HepG2 (cell line): ENCODE results near the gene RGS19. TPM values are rescaled to one million over a fixed set of nuclear protein-coding genes. Genes with fewer than 3 reads are reported as not detected.

Source experiments
- CHD2 ChIP-seq: IDR thresholded peaks from 2 replicates; pipeline ENCODE4 v1.6.1; 2011; ENCODE audit warnings: low read depth, low read length, improper control_type of control experiment
- HOXA3 ChIP-seq: sonication (generic); formaldehyde crosslinking; IDR thresholded peaks from 2 replicates; pipeline ENCODE4 v1.5.0; 2020; ENCODE audit warnings: missing genetic modification reagents
- MAFG ChIP-seq: sonication (generic); formaldehyde crosslinking; IDR thresholded peaks from 2 replicates; pipeline ENCODE4 v1.5.1; 2020; ENCODE audit warnings: mild to moderate bottlenecking, missing genetic modification reagents
- PHF20 ChIP-seq: sonication (generic); formaldehyde crosslinking; IDR thresholded peaks from 2 replicates; pipeline ENCODE4 v1.5.0; 2020; ENCODE audit warnings: mild to moderate bottlenecking, missing genetic modification reagents
- TAF1 ChIP-seq: sonication (generic); formaldehyde crosslinking; IDR thresholded peaks from 2 replicates; pipeline ENCODE4 v1.4.0; 2020; ENCODE audit warnings: missing genetic modification reagents
- U2AF2 ChIP-seq: fragments of 200-400 bp; formaldehyde crosslinking; IDR thresholded peaks from 2 replicates; pipeline ENCODE4 v1.6.1; 2017; ENCODE audit warnings: low read depth, mild to moderate bottlenecking, low read length
- ZBTB21 ChIP-seq: sonication (generic); formaldehyde crosslinking; IDR thresholded peaks from 2 replicates; pipeline ENCODE4 v1.4.0; 2020; ENCODE audit warnings: missing genetic modification reagents
- ZFP41 ChIP-seq: sonication (generic); formaldehyde crosslinking; IDR thresholded peaks from 2 replicates; pipeline ENCODE4 v1.4.0; 2020; ENCODE audit warnings: mild to moderate bottlenecking, missing genetic modification reagents, borderline replicate concordance
- ZNF263 ChIP-seq: sonication (generic); formaldehyde crosslinking; IDR thresholded peaks from 2 replicates; pipeline ENCODE4 v1.4.0; 2020; ENCODE audit warnings: missing genetic modification reagents
- ZNF652 ChIP-seq: IDR thresholded peaks from 2 replicates; pipeline ENCODE4 v1.6.1; 2016; ENCODE audit warnings: low read depth, borderline replicate concordance
- ZSCAN25 ChIP-seq: sonication (generic); formaldehyde crosslinking; IDR thresholded peaks from 2 replicates; pipeline ENCODE4 v1.8.0; 2022; ENCODE audit warnings: mild to moderate bottlenecking, missing genetic modification reagents
- polyA plus RNA-seq, 8 experiments: library from polyadenylated mRNA; depleted of rRNA in 3 of 8; stranded (reverse) in 7 of 8; unstranded in 1 of 8; fragments of >200 nt; fragmentation: Illumina TruSeq in 4 of 8; extraction: Trizol in 4 of 8; gene quantifications; 2 replicates each; pipeline versions ENCODE4 v1.2.1 to v1.2.3, GENCODE V29; 2011 to 2016; ENCODE audit warnings: low read depth in 4 of 8, missing spikeins in 1 of 8, mixed read lengths in 1 of 8; ENCODE audit not compliant: insufficient read depth in 1 of 8
- total RNA-seq, 5 experiments: library from RNA; depleted of rRNA; stranded (reverse); fragments of >200 nt; fragmentation: Illumina TruSeq; extraction: Trizol; gene quantifications; 2 replicates each; pipeline ENCODE4 v1.2.3, GENCODE V29; 2016; ENCODE audit warnings: low read depth in 1 of 5
- TF ChIP-seq, protein P1 (sequence below): sonication (generic); formaldehyde crosslinking; IDR thresholded peaks from 2 replicates; pipeline ENCODE4 v1.4.0; 2020; ENCODE audit warnings: mild to moderate bottlenecking, missing genetic modification reagents
- TF ChIP-seq, protein P2 (sequence below): IDR thresholded peaks from 2 replicates; pipeline ENCODE4 v1.6.1; 2016; ENCODE audit warnings: low read depth, missing genetic modification reagents, missing compliant biosample characterization
- TF ChIP-seq, protein P3 (sequence below): sonication (generic); formaldehyde crosslinking; IDR thresholded peaks from 2 replicates; pipeline ENCODE4 v1.4.0; 2020; ENCODE audit warnings: missing genetic modification reagents
- TF ChIP-seq, protein P4 (sequence below): sonication (generic); formaldehyde crosslinking; IDR thresholded peaks from 2 replicates; pipeline ENCODE4 v1.5.1; 2020; ENCODE audit warnings: mild to moderate bottlenecking, missing genetic modification reagents, moderate library complexity

RGS19 gene
- total and polyA plus RNA-seq, 2 of the 13 experiments (the other 11 are each of a cell fraction or from before 2014, with no cell fraction given), result 10.7 to 11.9 TPM

DNA sequence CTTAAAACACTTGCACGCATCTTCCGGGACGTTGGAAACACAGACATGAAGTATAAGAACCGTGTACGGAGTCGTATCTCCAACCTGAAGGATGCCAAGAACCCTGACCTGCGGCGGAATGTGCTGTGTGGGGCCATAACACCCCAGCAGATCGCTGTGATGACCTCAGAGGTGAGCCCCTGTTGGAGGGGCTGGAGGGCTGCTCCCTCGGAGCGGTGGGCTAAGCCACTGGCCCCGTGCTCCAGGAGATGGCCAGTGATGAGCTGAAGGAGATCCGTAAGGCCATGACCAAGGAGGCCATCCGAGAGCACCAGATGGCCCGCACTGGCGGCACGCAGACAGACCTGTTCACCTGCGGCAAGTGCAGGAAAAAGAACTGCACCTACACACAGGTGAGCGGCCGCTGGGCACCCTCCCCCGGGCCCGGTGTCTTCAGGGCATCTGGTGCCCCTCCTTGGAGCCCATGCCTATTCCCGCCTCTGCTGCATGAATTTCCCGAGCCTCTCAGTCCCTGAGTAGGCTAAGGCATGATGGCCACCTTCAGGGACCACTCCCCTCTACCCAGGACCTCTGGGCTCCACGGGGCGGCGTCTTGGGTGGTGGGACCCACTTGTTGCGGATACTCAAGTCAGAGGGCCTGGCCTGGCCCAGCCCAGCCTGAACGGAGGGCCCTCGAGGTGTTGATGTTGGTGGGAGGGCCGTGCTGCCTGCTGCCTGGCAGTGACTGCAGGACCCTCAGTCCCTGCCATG, 8.9 kb downstream of the RGS19 start (continued):
- TF ChIP-seq CHD2 (peak; percentile 35; the same call in 1 of the 2 replicates), ZNF263 (CRISPR knock-in tag) (no peak), ZNF652 (CRISPR knock-in tag) (no peak), ZSCAN25 (no peak), ZFP41 (no peak), HOXA3 (CRISPR knock-in tag) (no peak), PHF20 (CRISPR knock-in tag) (0 out of 2 replicates have a peak, but pooled peaks have one; percentile 36), TAF1 (CRISPR knock-in tag) (0 out of 2 replicates have a peak, but pooled peaks have one; percentile 2), MAFG (CRISPR knock-in tag) (no peak), ZBTB21 (0 out of 2 replicates have a peak, but pooled peaks have one; percentile 6), U2AF2 (no peak)
- TF ChIP-seq, protein P1, sequence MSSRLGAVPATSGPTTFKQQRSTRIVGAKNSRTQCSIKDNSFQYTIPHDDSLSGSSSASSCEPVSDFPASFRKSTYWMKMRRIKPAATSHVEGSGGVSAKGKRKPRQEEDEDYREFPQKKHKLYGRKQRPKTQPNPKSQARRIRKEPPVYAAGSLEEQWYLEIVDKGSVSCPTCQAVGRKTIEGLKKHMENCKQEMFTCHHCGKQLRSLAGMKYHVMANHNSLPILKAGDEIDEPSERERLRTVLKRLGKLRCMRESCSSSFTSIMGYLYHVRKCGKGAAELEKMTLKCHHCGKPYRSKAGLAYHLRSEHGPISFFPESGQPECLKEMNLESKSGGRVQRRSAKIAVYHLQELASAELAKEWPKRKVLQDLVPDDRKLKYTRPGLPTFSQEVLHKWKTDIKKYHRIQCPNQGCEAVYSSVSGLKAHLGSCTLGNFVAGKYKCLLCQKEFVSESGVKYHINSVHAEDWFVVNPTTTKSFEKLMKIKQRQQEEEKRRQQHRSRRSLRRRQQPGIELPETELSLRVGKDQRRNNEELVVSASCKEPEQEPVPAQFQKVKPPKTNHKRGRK (CRISPR knock-in tag), result no peak
- TF ChIP-seq, protein P2, sequence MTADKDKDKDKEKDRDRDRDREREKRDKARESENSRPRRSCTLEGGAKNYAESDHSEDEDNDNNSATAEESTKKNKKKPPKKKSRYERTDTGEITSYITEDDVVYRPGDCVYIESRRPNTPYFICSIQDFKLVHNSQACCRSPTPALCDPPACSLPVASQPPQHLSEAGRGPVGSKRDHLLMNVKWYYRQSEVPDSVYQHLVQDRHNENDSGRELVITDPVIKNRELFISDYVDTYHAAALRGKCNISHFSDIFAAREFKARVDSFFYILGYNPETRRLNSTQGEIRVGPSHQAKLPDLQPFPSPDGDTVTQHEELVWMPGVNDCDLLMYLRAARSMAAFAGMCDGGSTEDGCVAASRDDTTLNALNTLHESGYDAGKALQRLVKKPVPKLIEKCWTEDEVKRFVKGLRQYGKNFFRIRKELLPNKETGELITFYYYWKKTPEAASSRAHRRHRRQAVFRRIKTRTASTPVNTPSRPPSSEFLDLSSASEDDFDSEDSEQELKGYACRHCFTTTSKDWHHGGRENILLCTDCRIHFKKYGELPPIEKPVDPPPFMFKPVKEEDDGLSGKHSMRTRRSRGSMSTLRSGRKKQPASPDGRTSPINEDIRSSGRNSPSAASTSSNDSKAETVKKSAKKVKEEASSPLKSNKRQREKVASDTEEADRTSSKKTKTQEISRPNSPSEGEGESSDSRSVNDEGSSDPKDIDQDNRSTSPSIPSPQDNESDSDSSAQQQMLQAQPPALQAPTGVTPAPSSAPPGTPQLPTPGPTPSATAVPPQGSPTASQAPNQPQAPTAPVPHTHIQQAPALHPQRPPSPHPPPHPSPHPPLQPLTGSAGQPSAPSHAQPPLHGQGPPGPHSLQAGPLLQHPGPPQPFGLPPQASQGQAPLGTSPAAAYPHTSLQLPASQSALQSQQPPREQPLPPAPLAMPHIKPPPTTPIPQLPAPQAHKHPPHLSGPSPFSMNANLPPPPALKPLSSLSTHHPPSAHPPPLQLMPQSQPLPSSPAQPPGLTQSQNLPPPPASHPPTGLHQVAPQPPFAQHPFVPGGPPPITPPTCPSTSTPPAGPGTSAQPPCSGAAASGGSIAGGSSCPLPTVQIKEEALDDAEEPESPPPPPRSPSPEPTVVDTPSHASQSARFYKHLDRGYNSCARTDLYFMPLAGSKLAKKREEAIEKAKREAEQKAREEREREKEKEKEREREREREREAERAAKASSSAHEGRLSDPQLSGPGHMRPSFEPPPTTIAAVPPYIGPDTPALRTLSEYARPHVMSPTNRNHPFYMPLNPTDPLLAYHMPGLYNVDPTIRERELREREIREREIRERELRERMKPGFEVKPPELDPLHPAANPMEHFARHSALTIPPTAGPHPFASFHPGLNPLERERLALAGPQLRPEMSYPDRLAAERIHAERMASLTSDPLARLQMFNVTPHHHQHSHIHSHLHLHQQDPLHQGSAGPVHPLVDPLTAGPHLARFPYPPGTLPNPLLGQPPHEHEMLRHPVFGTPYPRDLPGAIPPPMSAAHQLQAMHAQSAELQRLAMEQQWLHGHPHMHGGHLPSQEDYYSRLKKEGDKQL (CRISPR knock-in tag), result no peak
- TF ChIP-seq, protein P3, sequence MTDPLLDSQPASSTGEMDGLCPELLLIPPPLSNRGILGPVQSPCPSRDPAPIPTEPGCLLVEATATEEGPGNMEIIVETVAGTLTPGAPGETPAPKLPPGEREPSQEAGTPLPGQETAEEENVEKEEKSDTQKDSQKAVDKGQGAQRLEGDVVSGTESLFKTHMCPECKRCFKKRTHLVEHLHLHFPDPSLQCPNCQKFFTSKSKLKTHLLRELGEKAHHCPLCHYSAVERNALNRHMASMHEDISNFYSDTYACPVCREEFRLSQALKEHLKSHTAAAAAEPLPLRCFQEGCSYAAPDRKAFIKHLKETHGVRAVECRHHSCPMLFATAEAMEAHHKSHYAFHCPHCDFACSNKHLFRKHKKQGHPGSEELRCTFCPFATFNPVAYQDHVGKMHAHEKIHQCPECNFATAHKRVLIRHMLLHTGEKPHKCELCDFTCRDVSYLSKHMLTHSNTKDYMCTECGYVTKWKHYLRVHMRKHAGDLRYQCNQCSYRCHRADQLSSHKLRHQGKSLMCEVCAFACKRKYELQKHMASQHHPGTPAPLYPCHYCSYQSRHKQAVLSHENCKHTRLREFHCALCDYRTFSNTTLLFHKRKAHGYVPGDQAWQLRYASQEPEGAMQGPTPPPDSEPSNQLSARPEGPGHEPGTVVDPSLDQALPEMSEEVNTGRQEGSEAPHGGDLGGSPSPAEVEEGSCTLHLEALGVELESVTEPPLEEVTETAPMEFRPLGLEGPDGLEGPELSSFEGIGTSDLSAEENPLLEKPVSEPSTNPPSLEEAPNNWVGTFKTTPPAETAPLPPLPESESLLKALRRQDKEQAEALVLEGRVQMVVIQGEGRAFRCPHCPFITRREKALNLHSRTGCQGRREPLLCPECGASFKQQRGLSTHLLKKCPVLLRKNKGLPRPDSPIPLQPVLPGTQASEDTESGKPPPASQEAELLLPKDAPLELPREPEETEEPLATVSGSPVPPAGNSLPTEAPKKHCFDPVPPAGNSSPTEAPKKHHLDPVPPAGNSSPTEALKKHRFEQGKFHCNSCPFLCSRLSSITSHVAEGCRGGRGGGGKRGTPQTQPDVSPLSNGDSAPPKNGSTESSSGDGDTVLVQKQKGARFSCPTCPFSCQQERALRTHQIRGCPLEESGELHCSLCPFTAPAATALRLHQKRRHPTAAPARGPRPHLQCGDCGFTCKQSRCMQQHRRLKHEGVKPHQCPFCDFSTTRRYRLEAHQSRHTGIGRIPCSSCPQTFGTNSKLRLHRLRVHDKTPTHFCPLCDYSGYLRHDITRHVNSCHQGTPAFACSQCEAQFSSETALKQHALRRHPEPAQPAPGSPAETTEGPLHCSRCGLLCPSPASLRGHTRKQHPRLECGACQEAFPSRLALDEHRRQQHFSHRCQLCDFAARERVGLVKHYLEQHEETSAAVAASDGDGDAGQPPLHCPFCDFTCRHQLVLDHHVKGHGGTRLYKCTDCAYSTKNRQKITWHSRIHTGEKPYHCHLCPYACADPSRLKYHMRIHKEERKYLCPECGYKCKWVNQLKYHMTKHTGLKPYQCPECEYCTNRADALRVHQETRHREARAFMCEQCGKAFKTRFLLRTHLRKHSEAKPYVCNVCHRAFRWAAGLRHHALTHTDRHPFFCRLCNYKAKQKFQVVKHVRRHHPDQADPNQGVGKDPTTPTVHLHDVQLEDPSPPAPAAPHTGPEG (CRISPR knock-in tag), result no peak
- TF ChIP-seq, protein P4, sequence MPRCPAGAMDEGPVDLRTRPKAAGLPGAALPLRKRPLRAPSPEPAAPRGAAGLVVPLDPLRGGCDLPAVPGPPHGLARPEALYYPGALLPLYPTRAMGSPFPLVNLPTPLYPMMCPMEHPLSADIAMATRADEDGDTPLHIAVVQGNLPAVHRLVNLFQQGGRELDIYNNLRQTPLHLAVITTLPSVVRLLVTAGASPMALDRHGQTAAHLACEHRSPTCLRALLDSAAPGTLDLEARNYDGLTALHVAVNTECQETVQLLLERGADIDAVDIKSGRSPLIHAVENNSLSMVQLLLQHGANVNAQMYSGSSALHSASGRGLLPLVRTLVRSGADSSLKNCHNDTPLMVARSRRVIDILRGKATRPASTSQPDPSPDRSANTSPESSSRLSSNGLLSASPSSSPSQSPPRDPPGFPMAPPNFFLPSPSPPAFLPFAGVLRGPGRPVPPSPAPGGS (CRISPR knock-in tag), result no peak
